ENCODE data around the gene KRTCAP2. TPM values are rescaled to one million over a fixed set of nuclear protein-coding genes. Genes with fewer than 3 reads are reported as not detected.

Gene KRTCAP2
- total and polyA plus RNA-seq, 10 of the 15 experiments (the other 5 are each of a cell fraction or from before 2014, with no cell fraction given): 61.3 to 238 (median 141) TPM

GRCh38 chr1:155193275-155193990, 20.3 kb upstream of the KRTCAP2 start:
- H2AFZ ChIP-seq (ENCODE audit: control insufficient read depth, low read depth, low read length): peak overlapping the region; percentile 85
- peaks cover 16% of the 10 kb centered on the region for H3K4me1 ChIP-seq (ENCODE audit: control insufficient read depth, insufficient read depth, low read length)
- H3K4me3 ChIP-seq: peak overlapping the region; percentile 77
- H3K27ac ChIP-seq (ENCODE audit: control insufficient read depth, insufficient read depth): peak overlapping the region; percentile 22
- DNase-seq (ENCODE audit: low read depth, low spot score) (no peak), FAIRE-seq (peak; percentile 74), ATAC-seq (peak; percentile 93)
- WGBS (ENCODE audit: insufficient coverage, insufficient replicate concordance, low lambda C conversion rate, missing lambda C conversion rate): under 1% methylated on average over 38 of the region's 38 CpGs
- ChIA-PET SMC1A (ENCODE audit: uncharacterized antibody, unreplicated experiment) (interaction anchor here (1.1 to 3.5 kb wide), 10 partner anchors 8 to 102 kb away, joined by 3 to 46 read pairs (median 4); partner anchors contain the start of genes KRTCAP2, MTX1, THBS3 and TRIM46), RAD21 (ENCODE audit: unreplicated experiment) (interaction anchor here (0.5 to 3.5 kb wide), 12 partner anchors 8 to 311 kb away, joined by 3 to 77 read pairs (median 4); partner anchors contain the start of genes KRTCAP2, MTX1 and THBS3), CTCF (interaction anchor here (0.6 to 5.2 kb wide), 31 partner anchors 8 to 1406 kb away, joined by 3 to 244 read pairs (median 4); partner anchors contain the start of genes DPM3, KRTCAP2, MTX1 and PMVK), POLR2A (interaction anchor here (0.5 to 3.5 kb wide), 12 partner anchors 8 to 736 kb away, joined by 3 to 77 read pairs (median 7); partner anchors contain the start of genes KRTCAP2, MTX1, THBS3 and TRIM46)
- no peaks in the 10 kb centered on the region for H3K9me3 ChIP-seq (replicated peaks; ENCODE audit: control insufficient read depth, insufficient read depth, low read length)
- H3K9ac ChIP-seq (ENCODE audit: control insufficient read depth, insufficient read depth, low read length): peak overlapping the region; percentile 58
- no TSS peak for BruUV-seq (replicated peaks)
- peak overlapping the region; percentile 89 for H3K4me2 ChIP-seq (ENCODE audit: control insufficient read depth, insufficient read depth)
- H3K27me3 ChIP-seq (replicated peaks in 1 of 2; ENCODE audit: control insufficient read depth in 2 of 2, insufficient read depth in 2 of 2, low read length in 1 of 2): no peaks in the 10 kb centered on the region
- no peaks in the 10 kb centered on the region for H3K79me2 ChIP-seq (ENCODE audit: control insufficient read depth, insufficient read depth, low read length)
- H4K20me1 ChIP-seq (ENCODE audit: control insufficient read depth, insufficient read depth): no peaks in the 10 kb centered on the region
- in situ Hi-C loops (cut with MboI) (no loop called here), intact Hi-C loops (cut with micrococcal nuclease; ENCODE audit: unreplicated experiment) (no loop called here)
- no peaks in the 10 kb centered on the region for H3K36me3 ChIP-seq (ENCODE audit: control insufficient read depth in 2 of 2, insufficient read depth in 2 of 2, low read length in 1 of 2)
- TF ChIP-seq BCL11A (IDR thresholded peaks at IDR 0.05; ENCODE audit: low read depth, low read length) (no peak), LARP7 (IDR thresholded peaks at IDR 0.05) (0 out of 2 replicates have a peak, but pooled peaks have one; percentile 48), ZBTB4 (CRISPR knock-in tag; IDR thresholded peaks at IDR 0.05) (no peak), MTA2 (IDR thresholded peaks at IDR 0.05; ENCODE audit: low read depth) (peak; percentile 46; the same call in 1 of the 2 replicates), SUZ12 (IDR thresholded peaks at IDR 0.05; ENCODE audit: unreplicated experiment) (no peak), DPF2 (IDR thresholded peaks at IDR 0.05) (no peak), RFX5 (IDR thresholded peaks at IDR 0.05; ENCODE audit: low read depth, low read length) (no peak), YBX1 (IDR thresholded peaks at IDR 0.05) (no peak), RB1 (IDR thresholded peaks at IDR 0.05; ENCODE audit: borderline replicate concordance) (peak; percentile 69; the same call in 1 of the 2 replicates), NR2C1 (IDR thresholded peaks at IDR 0.05) (no peak)
- TF ChIP-seq, protein P1, sequence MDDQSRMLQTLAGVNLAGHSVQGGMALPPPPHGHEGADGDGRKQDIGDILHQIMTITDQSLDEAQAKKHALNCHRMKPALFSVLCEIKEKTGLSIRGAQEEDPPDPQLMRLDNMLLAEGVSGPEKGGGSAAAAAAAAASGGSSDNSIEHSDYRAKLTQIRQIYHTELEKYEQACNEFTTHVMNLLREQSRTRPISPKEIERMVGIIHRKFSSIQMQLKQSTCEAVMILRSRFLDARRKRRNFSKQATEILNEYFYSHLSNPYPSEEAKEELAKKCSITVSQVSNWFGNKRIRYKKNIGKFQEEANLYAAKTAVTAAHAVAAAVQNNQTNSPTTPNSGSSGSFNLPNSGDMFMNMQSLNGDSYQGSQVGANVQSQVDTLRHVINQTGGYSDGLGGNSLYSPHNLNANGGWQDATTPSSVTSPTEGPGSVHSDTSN (IDR thresholded peaks at IDR 0.05; ENCODE audit: insufficient replicate concordance, low read depth, low read length): no peak
- TF ChIP-seq, protein P2, sequence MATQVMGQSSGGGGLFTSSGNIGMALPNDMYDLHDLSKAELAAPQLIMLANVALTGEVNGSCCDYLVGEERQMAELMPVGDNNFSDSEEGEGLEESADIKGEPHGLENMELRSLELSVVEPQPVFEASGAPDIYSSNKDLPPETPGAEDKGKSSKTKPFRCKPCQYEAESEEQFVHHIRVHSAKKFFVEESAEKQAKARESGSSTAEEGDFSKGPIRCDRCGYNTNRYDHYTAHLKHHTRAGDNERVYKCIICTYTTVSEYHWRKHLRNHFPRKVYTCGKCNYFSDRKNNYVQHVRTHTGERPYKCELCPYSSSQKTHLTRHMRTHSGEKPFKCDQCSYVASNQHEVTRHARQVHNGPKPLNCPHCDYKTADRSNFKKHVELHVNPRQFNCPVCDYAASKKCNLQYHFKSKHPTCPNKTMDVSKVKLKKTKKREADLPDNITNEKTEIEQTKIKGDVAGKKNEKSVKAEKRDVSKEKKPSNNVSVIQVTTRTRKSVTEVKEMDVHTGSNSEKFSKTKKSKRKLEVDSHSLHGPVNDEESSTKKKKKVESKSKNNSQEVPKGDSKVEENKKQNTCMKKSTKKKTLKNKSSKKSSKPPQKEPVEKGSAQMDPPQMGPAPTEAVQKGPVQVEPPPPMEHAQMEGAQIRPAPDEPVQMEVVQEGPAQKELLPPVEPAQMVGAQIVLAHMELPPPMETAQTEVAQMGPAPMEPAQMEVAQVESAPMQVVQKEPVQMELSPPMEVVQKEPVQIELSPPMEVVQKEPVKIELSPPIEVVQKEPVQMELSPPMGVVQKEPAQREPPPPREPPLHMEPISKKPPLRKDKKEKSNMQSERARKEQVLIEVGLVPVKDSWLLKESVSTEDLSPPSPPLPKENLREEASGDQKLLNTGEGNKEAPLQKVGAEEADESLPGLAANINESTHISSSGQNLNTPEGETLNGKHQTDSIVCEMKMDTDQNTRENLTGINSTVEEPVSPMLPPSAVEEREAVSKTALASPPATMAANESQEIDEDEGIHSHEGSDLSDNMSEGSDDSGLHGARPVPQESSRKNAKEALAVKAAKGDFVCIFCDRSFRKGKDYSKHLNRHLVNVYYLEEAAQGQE (IDR thresholded peaks at IDR 0.05; ENCODE audit: low read depth, low read length): no peak

Measured in GM12878 (cell line).